Mesenchymal stem cell (in vitro differentiated cells and primary cell): ENCODE data around the gene TMPRSS6.

Source experiments
- DNase-seq: peaks from one replicate; pipeline ENCODE4 v3.0.0-alpha.2; 2013
- H2AFZ ChIP-seq: one replicate; pipeline ENCODE4 v1.6.1; 2013; ENCODE audit warnings: low read depth, mild to moderate bottlenecking, control low read depth, inconsistent platforms, low read length, moderate library complexity
- H2AK5ac ChIP-seq: 2 replicates; pipeline ENCODE4 v1.6.1; 2013; ENCODE audit warnings: low read length, moderate library complexity, mild to moderate bottlenecking, inconsistent platforms; ENCODE audit not compliant: severe bottlenecking
- H2BK120ac ChIP-seq: one replicate; pipeline ENCODE4 v1.6.1; 2013; ENCODE audit warnings: low read depth, mild to moderate bottlenecking, inconsistent platforms, low read length, moderate library complexity
- H2BK12ac ChIP-seq, 2 experiments: one replicate each; pipeline ENCODE4 v1.6.1; 2013; ENCODE audit warnings: inconsistent platforms in 2 of 2, low read length in 2 of 2, mild to moderate bottlenecking in 2 of 2, moderate library complexity in 2 of 2, control low read depth in 1 of 2
- H2BK15ac ChIP-seq: one replicate; pipeline ENCODE4 v1.6.1; 2013; ENCODE audit warnings: mild to moderate bottlenecking, low read depth, inconsistent platforms; ENCODE audit not compliant: poor library complexity, severe bottlenecking
- H2BK5ac ChIP-seq: 2 replicates; pipeline ENCODE4 v1.6.1; 2013; ENCODE audit warnings: low read depth, mild to moderate bottlenecking, low read length, control low read depth, inconsistent platforms; ENCODE audit not compliant: poor library complexity, severe bottlenecking
- H3K14ac ChIP-seq, 2 experiments: one replicate each; pipeline ENCODE4 v1.6.1; 2013; ENCODE audit warnings: inconsistent platforms in 2 of 2, low read length in 2 of 2, control low read depth in 1 of 2, mild to moderate bottlenecking in 1 of 2, moderate library complexity in 1 of 2
- H3K18ac ChIP-seq, 2 experiments: one replicate each; pipeline ENCODE4 v1.6.1; 2013; ENCODE audit warnings: inconsistent platforms in 2 of 2, low read length in 2 of 2, control low read depth in 1 of 2, low read depth in 1 of 2, mild to moderate bottlenecking in 1 of 2
- H3K23ac ChIP-seq, 2 experiments: one replicate each; pipeline ENCODE4 v1.6.1; 2013; ENCODE audit warnings: inconsistent platforms in 2 of 2, low read length in 2 of 2, mild to moderate bottlenecking in 2 of 2, moderate library complexity in 2 of 2, control low read depth in 1 of 2
- H3K27ac ChIP-seq: 2 replicates; pipeline ENCODE4 v1.5.1; 2013; ENCODE audit warnings: mild to moderate bottlenecking, moderate library complexity, low read length, control low read depth, inconsistent platforms; ENCODE audit not compliant: poor library complexity, severe bottlenecking
- H3K27me3 ChIP-seq, 2 experiments: 2 replicates each; pipeline versions ENCODE4 v1.6.1 to v1.7.0; 2013; ENCODE audit warnings: low read length in 2 of 2, mild to moderate bottlenecking in 2 of 2, moderate library complexity in 2 of 2, control low read depth in 1 of 2, inconsistent platforms in 1 of 2; ENCODE audit not compliant: control insufficient read depth in 1 of 2, insufficient read depth in 1 of 2
- H3K36me3 ChIP-seq, 2 experiments: 2 replicates each; pipeline versions ENCODE4 v1.6.1 to v1.7.0; 2013; ENCODE audit warnings: low read length in 2 of 2, control low read depth in 1 of 2, inconsistent platforms in 1 of 2, low read depth in 1 of 2, mild to moderate bottlenecking in 1 of 2; ENCODE audit not compliant: insufficient read depth in 2 of 2, control insufficient read depth in 1 of 2
- H3K4ac ChIP-seq, 2 experiments: one replicate each; pipeline ENCODE4 v1.6.1; 2013; ENCODE audit warnings: inconsistent platforms in 2 of 2, low read length in 2 of 2, mild to moderate bottlenecking in 2 of 2, moderate library complexity in 2 of 2, control low read depth in 1 of 2, low read depth in 1 of 2
- H3K4me1 ChIP-seq: 2 replicates; pipeline ENCODE4 v1.6.1; 2013; ENCODE audit warnings: low read depth, low read length, control low read depth; ENCODE audit not compliant: control insufficient read depth, insufficient read depth
- H3K4me2 ChIP-seq: 2 replicates; pipeline ENCODE4 v1.6.1; 2013; ENCODE audit warnings: low read length, mild to moderate bottlenecking, inconsistent platforms; ENCODE audit not compliant: poor library complexity, severe bottlenecking
- H3K4me3 ChIP-seq, 2 experiments: 2 replicates each; pipeline versions ENCODE4 v1.5.1 to v1.7.0; 2013; ENCODE audit warnings: low read length in 2 of 2, mild to moderate bottlenecking in 2 of 2, control low read depth in 1 of 2, low read depth in 1 of 2; ENCODE audit not compliant: insufficient read depth in 1 of 2
- H3K79me1 ChIP-seq: replicated peaks from 2 replicates; pipeline ENCODE4 v1.6.1; 2013; ENCODE audit warnings: mild to moderate bottlenecking, control low read depth, low read length, inconsistent platforms; ENCODE audit not compliant: poor library complexity, severe bottlenecking
- H3K9ac ChIP-seq: 2 replicates; pipeline ENCODE4 v1.7.0; 2013; ENCODE audit warnings: mild to moderate bottlenecking, low read length, moderate library complexity
- H3K9me3 ChIP-seq: 2 replicates; pipeline ENCODE4 v1.7.0; 2013; ENCODE audit warnings: mild to moderate bottlenecking, low read length; ENCODE audit not compliant: control insufficient read depth
- H4K8ac ChIP-seq: one replicate; pipeline ENCODE4 v1.6.1; 2013; ENCODE audit warnings: inconsistent platforms, mild to moderate bottlenecking, low read length, moderate library complexity
- H4K91ac ChIP-seq: one replicate; pipeline ENCODE4 v1.6.1; 2013; ENCODE audit warnings: mild to moderate bottlenecking, low read length, inconsistent platforms
- WGBS: methylation state at CpG from one replicate; pipeline ENCODE4 v1.1.7; 2013; ENCODE audit warnings: mixed read lengths; 5-methylcytosine and 5-hydroxymethylcytosine counted together

Gene TMPRSS6

DNA sequence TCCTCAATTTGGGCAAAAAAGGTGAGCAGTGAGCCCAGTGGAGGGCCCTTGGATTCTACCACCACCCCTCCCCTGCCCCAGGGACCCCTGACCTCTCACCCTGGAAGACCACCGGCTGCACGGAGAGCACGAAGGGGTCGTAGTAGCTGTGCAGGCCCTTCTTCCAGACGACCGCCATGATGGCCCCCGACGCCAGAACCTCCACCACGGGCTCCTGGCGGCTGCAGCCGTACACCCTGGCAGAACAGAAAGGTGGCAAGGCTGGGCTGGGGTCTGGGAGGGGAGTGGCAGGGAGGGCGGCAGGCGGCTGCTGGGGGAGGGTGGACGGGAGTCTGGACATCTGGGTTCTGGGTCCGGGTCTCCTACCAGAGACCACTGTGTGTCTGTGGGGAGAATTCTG lies 23.3 kb downstream of the TMPRSS6 start:
- Histone ChIP-seq H2AK5ac (no peak overlapping the region), H3K18ac (no peak overlapping the region), H2BK5ac (no peak overlapping the region), H3K4ac (no peak overlapping the region), H4K8ac (no peak overlapping the region), H3K27me3 (peaks cover 51 to 61% of the 10 kb centered on the region in 2 experiments), H3K36me3 (no peaks in the 10 kb centered on the region), H2BK12ac (no peak overlapping the region), H3K4me2 (no peak overlapping the region), H4K91ac (no peak overlapping the region), H3K4me3 (no peak overlapping the region), H3K14ac (no peak overlapping the region), H3K9ac (no peak overlapping the region), H2BK120ac (no peak overlapping the region), H3K79me1 (no peaks in the 10 kb centered on the region), H3K9me3 (no peaks in the 10 kb centered on the region), H3K23ac (no peak overlapping the region), H2BK15ac (no peak overlapping the region), H3K27ac (no peak overlapping the region), H2AFZ (no peak overlapping the region), H3K4me1 (peaks cover 2% of the 10 kb centered on the region)
- no peak for DNase-seq
- 86% methylated on average over 14 of the region's 15 CpGs for WGBS

DNA sequence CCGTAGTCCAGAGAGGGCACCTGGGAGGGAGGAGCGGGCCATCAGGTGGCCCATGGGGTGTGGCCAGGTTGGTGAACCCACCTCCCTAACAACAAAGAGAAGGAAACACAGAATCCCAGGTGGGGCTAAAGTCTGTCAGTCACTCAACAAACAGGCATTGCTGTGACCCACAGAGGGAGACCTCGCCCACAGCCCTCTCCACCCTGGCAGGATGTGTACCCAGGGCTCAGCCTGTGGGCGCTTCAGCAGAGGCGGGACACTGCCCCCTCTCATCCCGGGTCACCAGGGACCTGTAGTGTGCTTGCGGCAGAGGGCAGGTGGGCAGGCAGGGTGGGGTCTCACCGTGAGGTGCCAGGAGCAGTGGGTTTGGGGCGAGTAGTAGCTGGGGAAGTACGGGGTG lies 25.1 kb downstream of the TMPRSS6 start:
- Histone ChIP-seq H3K4ac (no peak overlapping the region), H3K4me1 (peaks cover 2% of the 10 kb centered on the region), H2AFZ (no peak overlapping the region), H2BK5ac (no peak overlapping the region), H3K27me3 (peaks cover 48 to 53% of the 10 kb centered on the region in 2 experiments), H3K36me3 (no peaks in the 10 kb centered on the region), H3K4me3 (no peak overlapping the region), H2BK120ac (no peak overlapping the region), H4K8ac (no peak overlapping the region), H3K23ac (no peak overlapping the region), H3K79me1 (no peaks in the 10 kb centered on the region), H3K14ac (no peak overlapping the region), H4K91ac (no peak overlapping the region), H2BK12ac (no peak overlapping the region), H3K4me2 (no peak overlapping the region), H3K9me3 (no peaks in the 10 kb centered on the region), H3K27ac (no peak overlapping the region), H3K18ac (no peak overlapping the region), H2AK5ac (no peak overlapping the region), H2BK15ac (no peak overlapping the region), H3K9ac (no peak overlapping the region)
- DNase-seq: no peak
- WGBS: 85% methylated on average over 9 of the region's 10 CpGs

DNA sequence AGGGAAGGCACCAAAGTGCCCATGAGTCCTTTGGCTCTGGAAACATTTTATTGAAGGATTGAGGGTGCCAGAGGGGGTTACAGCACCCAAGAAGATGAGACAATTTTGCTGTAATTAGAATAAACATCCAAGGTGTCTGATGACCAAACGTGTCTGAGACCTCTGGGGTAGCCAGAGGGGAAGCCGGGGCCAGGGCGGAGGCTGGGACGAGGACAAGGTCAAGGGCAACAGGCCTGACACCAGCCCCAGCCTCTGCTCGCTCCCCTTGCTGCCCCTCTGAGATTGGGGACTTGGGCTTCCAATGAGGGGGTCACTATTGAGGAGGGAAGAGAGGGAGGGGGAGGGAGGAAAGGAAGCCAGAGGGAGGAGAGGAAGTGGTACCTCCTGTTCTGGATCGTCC lies 25.6 kb downstream of the TMPRSS6 start:
- 88% methylated on average over 6 of the region's 6 CpGs for WGBS
- Histone ChIP-seq H4K8ac (no peak overlapping the region), H3K18ac (no peak overlapping the region)

GRCh38 chr22:37082251-37082873 lies 27.2 kb downstream of the TMPRSS6 start:
- Histone ChIP-seq H3K18ac (no peak overlapping the region), H3K27me3 (peaks cover 41 to 42% of the 10 kb centered on the region in 2 experiments), H3K9ac (no peak overlapping the region), H2AFZ (no peak overlapping the region), H3K4me1 (peaks cover 2% of the 10 kb centered on the region), H3K4ac (no peak overlapping the region), H3K79me1 (no peaks in the 10 kb centered on the region), H2BK12ac (no peak overlapping the region), H3K4me3 (no peak overlapping the region), H4K91ac (no peak overlapping the region), H2BK5ac (no peak overlapping the region), H3K14ac (no peak overlapping the region), H3K27ac (no peak overlapping the region), H3K9me3 (no peaks in the 10 kb centered on the region), H2AK5ac (no peak overlapping the region), H2BK120ac (no peak overlapping the region), H3K36me3 (no peaks in the 10 kb centered on the region), H3K4me2 (no peak overlapping the region), H2BK15ac (no peak overlapping the region), H3K23ac (no peak overlapping the region), H4K8ac (no peak overlapping the region)
- WGBS: 85% methylated on average over 10 of the region's 10 CpGs
- no peak for DNase-seq

More for the DNA sequence above, 25.6 kb downstream of the TMPRSS6 start:
- H4K91ac ChIP-seq: no peak overlapping the region
- H3K4me3 ChIP-seq: no peak overlapping the region
- H3K4me1 ChIP-seq: peaks cover 2% of the 10 kb centered on the region
- no peak overlapping the region for H2AK5ac ChIP-seq
- no peak overlapping the region for H3K4me2 ChIP-seq
- no peak overlapping the region for H2AFZ ChIP-seq
- no peaks in the 10 kb centered on the region for H3K36me3 ChIP-seq
- H2BK12ac ChIP-seq: no peak overlapping the region
- H2BK5ac ChIP-seq: no peak overlapping the region
- no peak overlapping the region for H3K27ac ChIP-seq
- no peak overlapping the region for H3K14ac ChIP-seq
- no peaks in the 10 kb centered on the region for H3K79me1 ChIP-seq
- H2BK15ac ChIP-seq: no peak overlapping the region
- no peaks in the 10 kb centered on the region for H3K9me3 ChIP-seq
- no peak overlapping the region for H3K23ac ChIP-seq
- H3K27me3 ChIP-seq: peaks cover 48 to 54% of the 10 kb centered on the region in 2 experiments
- no peak overlapping the region for H2BK120ac ChIP-seq
- no peak for DNase-seq
- no peak overlapping the region for H3K4ac ChIP-seq
- H3K9ac ChIP-seq: no peak overlapping the region
